GM23338 (cell line): ENCODE measurements around the gene KRT1.

Experiments used
- CREB1 ChIP-seq: fragments of 250-450 bp; sonication (Bioruptor Pico); IDR thresholded peaks from 2 replicates; pipeline ENCODE4 v1.5.0; 2020; ENCODE audit warnings: low read depth, mild to moderate bottlenecking, moderate library complexity
- EZH2 ChIP-seq: fragments of 200-600 bp; sonication (generic); IDR thresholded peaks from one replicate; pipeline ENCODE4 v1.8.0; 2017; ENCODE audit warnings: antibody characterized with exemption, mild to moderate bottlenecking, low read depth; ENCODE audit not compliant: unreplicated experiment
- EZH2phosphoT487 ChIP-seq: fragments of 200-600 bp; sonication (generic); IDR thresholded peaks from one replicate; pipeline ENCODE4 v1.8.1; 2018; ENCODE audit warnings: antibody characterized with exemption; ENCODE audit not compliant: unreplicated experiment
- POLR2AphosphoS5 ChIP-seq: IDR thresholded peaks from 2 replicates; pipeline ENCODE4 v1.6.1; 2016; ENCODE audit warnings: antibody characterized with exemption, low read depth
- STAT1 ChIP-seq: IDR thresholded peaks from one replicate; pipeline ENCODE4 v1.6.1; 2016; ENCODE audit warnings: antibody characterized with exemption; ENCODE audit not compliant: unreplicated experiment
- ZNF114 ChIP-seq: fragments of 250-450 bp; sonication (Bioruptor Pico); IDR thresholded peaks from 2 replicates; pipeline ENCODE4 v1.5.0; 2020; ENCODE audit warnings: mild to moderate bottlenecking, moderate library complexity
- TF ChIP-seq, protein P1 (sequence below), 2 experiments: fragments of 200-600 bp in 1 of 2; sonication (generic) in 1 of 2; conservative IDR thresholded peaks; 2 replicates each; pipeline versions ENCODE4 v1.5.1 to v1.6.1; 2016 to 2017; ENCODE audit warnings: antibody characterized with exemption in 2 of 2, low read depth in 2 of 2, mild to moderate bottlenecking in 2 of 2, moderate library complexity in 1 of 2
- TF ChIP-seq, protein P2 (sequence below): IDR thresholded peaks from one replicate; pipeline ENCODE4 v1.6.1; 2018; ENCODE audit warnings: antibody characterized with exemption; ENCODE audit not compliant: unreplicated experiment
- TF ChIP-seq, protein P3 (sequence below): IDR thresholded peaks from 2 replicates; pipeline ENCODE4 v1.6.1; 2016; ENCODE audit warnings: antibody characterized with exemption

DNA sequence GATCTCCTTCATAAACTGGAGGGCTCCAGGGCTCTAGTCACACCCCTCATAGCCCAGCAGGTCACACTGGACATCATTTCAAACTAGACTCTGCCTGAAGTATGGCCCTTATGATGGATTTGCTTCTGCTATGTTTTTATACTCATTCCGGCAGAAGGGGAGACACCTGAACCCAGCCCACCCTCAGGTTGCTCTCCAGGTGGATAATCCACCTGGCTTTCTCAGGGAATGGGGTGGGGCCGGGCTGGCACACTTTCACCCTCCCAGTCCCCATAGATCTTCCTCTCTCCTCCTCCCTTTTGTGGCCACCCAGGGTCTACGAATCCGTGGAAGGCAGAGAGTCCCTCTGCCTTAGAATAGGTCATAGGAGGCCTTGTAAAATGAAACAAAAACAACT, 52.1 kb downstream of the KRT1 start:
- TF ChIP-seq POLR2AphosphoS5 (no peak), CREB1 (CRISPR knock-in tag) (no peak), EZH2 (no peak), EZH2phosphoT487 (no peak), ZNF114 (CRISPR knock-in tag) (no peak), STAT1 (no peak)
- TF ChIP-seq, protein P1, sequence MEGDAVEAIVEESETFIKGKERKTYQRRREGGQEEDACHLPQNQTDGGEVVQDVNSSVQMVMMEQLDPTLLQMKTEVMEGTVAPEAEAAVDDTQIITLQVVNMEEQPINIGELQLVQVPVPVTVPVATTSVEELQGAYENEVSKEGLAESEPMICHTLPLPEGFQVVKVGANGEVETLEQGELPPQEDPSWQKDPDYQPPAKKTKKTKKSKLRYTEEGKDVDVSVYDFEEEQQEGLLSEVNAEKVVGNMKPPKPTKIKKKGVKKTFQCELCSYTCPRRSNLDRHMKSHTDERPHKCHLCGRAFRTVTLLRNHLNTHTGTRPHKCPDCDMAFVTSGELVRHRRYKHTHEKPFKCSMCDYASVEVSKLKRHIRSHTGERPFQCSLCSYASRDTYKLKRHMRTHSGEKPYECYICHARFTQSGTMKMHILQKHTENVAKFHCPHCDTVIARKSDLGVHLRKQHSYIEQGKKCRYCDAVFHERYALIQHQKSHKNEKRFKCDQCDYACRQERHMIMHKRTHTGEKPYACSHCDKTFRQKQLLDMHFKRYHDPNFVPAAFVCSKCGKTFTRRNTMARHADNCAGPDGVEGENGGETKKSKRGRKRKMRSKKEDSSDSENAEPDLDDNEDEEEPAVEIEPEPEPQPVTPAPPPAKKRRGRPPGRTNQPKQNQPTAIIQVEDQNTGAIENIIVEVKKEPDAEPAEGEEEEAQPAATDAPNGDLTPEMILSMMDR (conservative IDR thresholded peaks at IDR 0.05; ENCODE audit: low read depth in 2 of 2), result no peak
- TF ChIP-seq, protein P2, sequence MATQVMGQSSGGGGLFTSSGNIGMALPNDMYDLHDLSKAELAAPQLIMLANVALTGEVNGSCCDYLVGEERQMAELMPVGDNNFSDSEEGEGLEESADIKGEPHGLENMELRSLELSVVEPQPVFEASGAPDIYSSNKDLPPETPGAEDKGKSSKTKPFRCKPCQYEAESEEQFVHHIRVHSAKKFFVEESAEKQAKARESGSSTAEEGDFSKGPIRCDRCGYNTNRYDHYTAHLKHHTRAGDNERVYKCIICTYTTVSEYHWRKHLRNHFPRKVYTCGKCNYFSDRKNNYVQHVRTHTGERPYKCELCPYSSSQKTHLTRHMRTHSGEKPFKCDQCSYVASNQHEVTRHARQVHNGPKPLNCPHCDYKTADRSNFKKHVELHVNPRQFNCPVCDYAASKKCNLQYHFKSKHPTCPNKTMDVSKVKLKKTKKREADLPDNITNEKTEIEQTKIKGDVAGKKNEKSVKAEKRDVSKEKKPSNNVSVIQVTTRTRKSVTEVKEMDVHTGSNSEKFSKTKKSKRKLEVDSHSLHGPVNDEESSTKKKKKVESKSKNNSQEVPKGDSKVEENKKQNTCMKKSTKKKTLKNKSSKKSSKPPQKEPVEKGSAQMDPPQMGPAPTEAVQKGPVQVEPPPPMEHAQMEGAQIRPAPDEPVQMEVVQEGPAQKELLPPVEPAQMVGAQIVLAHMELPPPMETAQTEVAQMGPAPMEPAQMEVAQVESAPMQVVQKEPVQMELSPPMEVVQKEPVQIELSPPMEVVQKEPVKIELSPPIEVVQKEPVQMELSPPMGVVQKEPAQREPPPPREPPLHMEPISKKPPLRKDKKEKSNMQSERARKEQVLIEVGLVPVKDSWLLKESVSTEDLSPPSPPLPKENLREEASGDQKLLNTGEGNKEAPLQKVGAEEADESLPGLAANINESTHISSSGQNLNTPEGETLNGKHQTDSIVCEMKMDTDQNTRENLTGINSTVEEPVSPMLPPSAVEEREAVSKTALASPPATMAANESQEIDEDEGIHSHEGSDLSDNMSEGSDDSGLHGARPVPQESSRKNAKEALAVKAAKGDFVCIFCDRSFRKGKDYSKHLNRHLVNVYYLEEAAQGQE, result no peak
- TF ChIP-seq, protein P3, sequence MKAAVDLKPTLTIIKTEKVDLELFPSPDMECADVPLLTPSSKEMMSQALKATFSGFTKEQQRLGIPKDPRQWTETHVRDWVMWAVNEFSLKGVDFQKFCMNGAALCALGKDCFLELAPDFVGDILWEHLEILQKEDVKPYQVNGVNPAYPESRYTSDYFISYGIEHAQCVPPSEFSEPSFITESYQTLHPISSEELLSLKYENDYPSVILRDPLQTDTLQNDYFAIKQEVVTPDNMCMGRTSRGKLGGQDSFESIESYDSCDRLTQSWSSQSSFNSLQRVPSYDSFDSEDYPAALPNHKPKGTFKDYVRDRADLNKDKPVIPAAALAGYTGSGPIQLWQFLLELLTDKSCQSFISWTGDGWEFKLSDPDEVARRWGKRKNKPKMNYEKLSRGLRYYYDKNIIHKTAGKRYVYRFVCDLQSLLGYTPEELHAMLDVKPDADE, result no peak
